Activated T-cell treated with anti-CD3 and anti-CD28 coated beads, Interleukin-2, amount 50 U/mL, for 24 hours (primary cell): ENCODE results near the gene ACOT4.
"Not testable (repeated sequence)": the region's sequence is repeated elsewhere in the genome, so short reads cannot be mapped to it uniquely, and the experiment has no call there.

Experiments
- DNase-seq: peaks from one replicate; pipeline ENCODE4 v3.0.0-alpha.2; 2020
- H3K27ac Mint-ChIP-seq: 2 replicates; pipeline ENCODE4 v1.8.0; 2020; ENCODE audit warnings: mild to moderate bottlenecking, mixed read lengths
- H3K27me3 Mint-ChIP-seq: 2 replicates; pipeline ENCODE4 v1.8.0; 2020; ENCODE audit warnings: mixed read lengths
- H3K36me3 Mint-ChIP-seq: 2 replicates; pipeline ENCODE4 v1.8.0; 2020; ENCODE audit warnings: low read depth, mixed read lengths
- H3K4me1 Mint-ChIP-seq: 2 replicates; pipeline ENCODE4 v1.8.0; 2020; ENCODE audit warnings: low read depth, mixed read lengths
- H3K4me3 Mint-ChIP-seq: 2 replicates; pipeline ENCODE4 v1.8.0; 2020; ENCODE audit warnings: mild to moderate bottlenecking, moderate library complexity, mixed read lengths
- H3K9me3 Mint-ChIP-seq: 2 replicates; pipeline ENCODE4 v1.8.0; 2020; ENCODE audit warnings: mixed read lengths

ACOT4 gene

GRCh38 chr14:73591690-73592449 is at the start of gene ACOT4:
Gene ACOT4 (plus strand): TSS chr14:73591873. CDS start chr14:73591960, 87 bp downstream.
- Mint-ChIP-seq H3K36me3 (no peaks in the 10 kb centered on the region), H3K27ac (no peak within 1 kb of the TSS), H3K4me3 (peak within 1 kb of the TSS; percentile 65), H3K4me1 (peaks cover 14% of the 10 kb centered on the region), H3K9me3 (peaks cover 6% of the 10 kb centered on the region), H3K27me3 (no peaks in the 10 kb centered on the region)
- peak; percentile 77 for DNase-seq

GRCh38 chr14:73542961-73543360 is 48.7 kb upstream of the ACOT4 start:
- DNase-seq, H3K27me3 Mint-ChIP-seq, H3K4me3 Mint-ChIP-seq, H3K4me1 Mint-ChIP-seq, H3K9me3 Mint-ChIP-seq, H3K36me3 Mint-ChIP-seq, H3K27ac Mint-ChIP-seq: not testable (repeated sequence)

- not testable (repeated sequence) for H3K4me1 Mint-ChIP-seq, H3K9me3 Mint-ChIP-seq
These were observed 46.3 kb upstream of the ACOT4 start for GRCh38 chr14:73545353-73545752.

GRCh38 chr14:73549097-73549496 is 42.6 kb upstream of the ACOT4 start:
- H3K27ac Mint-ChIP-seq, H3K4me3 Mint-ChIP-seq, H3K36me3 Mint-ChIP-seq, DNase-seq, H3K4me1 Mint-ChIP-seq, H3K9me3 Mint-ChIP-seq, H3K27me3 Mint-ChIP-seq: not testable (repeated sequence)

More at GRCh38 chr14:73545353-73545752, 46.3 kb upstream of the ACOT4 start:
- not testable (repeated sequence) for H3K27ac Mint-ChIP-seq, DNase-seq, H3K4me3 Mint-ChIP-seq, H3K27me3 Mint-ChIP-seq, H3K36me3 Mint-ChIP-seq

GRCh38 chr14:73549889-73550524 is 41.7 kb upstream of the ACOT4 start:
- not testable (repeated sequence) for H3K9me3 Mint-ChIP-seq, H3K4me3 Mint-ChIP-seq, H3K27ac Mint-ChIP-seq, DNase-seq, H3K27me3 Mint-ChIP-seq, H3K4me1 Mint-ChIP-seq, H3K36me3 Mint-ChIP-seq

GRCh38 chr14:73553845-73554244 is 37.8 kb upstream of the ACOT4 start:
- H3K27me3 Mint-ChIP-seq: no peaks in the 10 kb centered on the region
- peaks cover 2% of the 10 kb centered on the region for H3K9me3 Mint-ChIP-seq
- no peaks in the 10 kb centered on the region for H3K36me3 Mint-ChIP-seq
- no peaks in the 10 kb centered on the region for H3K4me1 Mint-ChIP-seq
- no peak for DNase-seq
- H3K4me3 Mint-ChIP-seq: no peak overlapping the region
- H3K27ac Mint-ChIP-seq: no peak overlapping the region

- H3K4me3 Mint-ChIP-seq, H3K27ac Mint-ChIP-seq, DNase-seq, H3K9me3 Mint-ChIP-seq, H3K27me3 Mint-ChIP-seq, H3K36me3 Mint-ChIP-seq, H3K4me1 Mint-ChIP-seq: not testable (repeated sequence)
These were observed 34.5 kb upstream of the ACOT4 start for GRCh38 chr14:73557201-73557600.

GRCh38 chr14:73558238-73558637 is 33.4 kb upstream of the ACOT4 start:
- peaks cover 13% of the 10 kb centered on the region for H3K36me3 Mint-ChIP-seq
- not testable (repeated sequence) for H3K9me3 Mint-ChIP-seq, H3K4me3 Mint-ChIP-seq, DNase-seq, H3K27ac Mint-ChIP-seq, H3K27me3 Mint-ChIP-seq, H3K4me1 Mint-ChIP-seq

- Mint-ChIP-seq H3K36me3 (peaks cover 44% of the 10 kb centered on the region), H3K4me1 (peaks cover 22% of the 10 kb centered on the region)
- H3K4me3 Mint-ChIP-seq, DNase-seq, H3K27me3 Mint-ChIP-seq, H3K9me3 Mint-ChIP-seq, H3K27ac Mint-ChIP-seq: not testable (repeated sequence)
These were observed 29.4 kb upstream of the ACOT4 start for GRCh38 chr14:73562256-73562655.

GRCh38 chr14:73562696-73563095 is 29.0 kb upstream of the ACOT4 start:
- Mint-ChIP-seq H3K4me1 (peaks cover 26% of the 10 kb centered on the region), H3K36me3 (peaks cover 49% of the 10 kb centered on the region)
- H3K4me3 Mint-ChIP-seq, H3K9me3 Mint-ChIP-seq, DNase-seq, H3K27me3 Mint-ChIP-seq, H3K27ac Mint-ChIP-seq: not testable (repeated sequence)

GRCh38 chr14:73566431-73566830 is 25.2 kb upstream of the ACOT4 start:
- peaks cover 63% of the 10 kb centered on the region for H3K36me3 Mint-ChIP-seq
- H3K27me3 Mint-ChIP-seq, H3K9me3 Mint-ChIP-seq, H3K27ac Mint-ChIP-seq, DNase-seq: not testable (repeated sequence)
- peaks cover 48% of the 10 kb centered on the region for H3K4me1 Mint-ChIP-seq
- H3K4me3 Mint-ChIP-seq: peak overlapping the region; percentile 90

- peaks cover 63% of the 10 kb centered on the region for H3K36me3 Mint-ChIP-seq
- H3K4me1 Mint-ChIP-seq: peaks cover 48% of the 10 kb centered on the region
- H3K27me3 Mint-ChIP-seq, DNase-seq, H3K9me3 Mint-ChIP-seq: not testable (repeated sequence)
- H3K27ac Mint-ChIP-seq: peak overlapping the region; percentile 98
- peak overlapping the region; percentile 90 for H3K4me3 Mint-ChIP-seq
These were observed 24.7 kb upstream of the ACOT4 start for GRCh38 chr14:73566935-73567334.

- H3K27me3 Mint-ChIP-seq: no peaks in the 10 kb centered on the region
- H3K9me3 Mint-ChIP-seq: peaks cover 4% of the 10 kb centered on the region
- peak overlapping the region; percentile 98 for H3K27ac Mint-ChIP-seq
- DNase-seq: no peak
- peaks cover 59% of the 10 kb centered on the region for H3K36me3 Mint-ChIP-seq
- peaks cover 48% of the 10 kb centered on the region for H3K4me1 Mint-ChIP-seq
- H3K4me3 Mint-ChIP-seq: peak overlapping the region; percentile 90
These were observed 24.3 kb upstream of the ACOT4 start for GRCh38 chr14:73567358-73567757.

- Mint-ChIP-seq H3K4me1 (peaks cover 51% of the 10 kb centered on the region), H3K9me3 (no peaks in the 10 kb centered on the region), H3K4me3 (peak overlapping the region; percentile 90), H3K27me3 (no peaks in the 10 kb centered on the region), H3K27ac (peak overlapping the region; percentile 98), H3K36me3 (peaks cover 54% of the 10 kb centered on the region)
- no peak for DNase-seq
These were observed 23.5 kb upstream of the ACOT4 start for GRCh38 chr14:73567951-73568885.

- H3K27me3 Mint-ChIP-seq, DNase-seq, H3K9me3 Mint-ChIP-seq: not testable (repeated sequence)
- peaks cover 55% of the 10 kb centered on the region for H3K4me1 Mint-ChIP-seq
- peak overlapping the region; percentile 98 for H3K27ac Mint-ChIP-seq
- H3K4me3 Mint-ChIP-seq: peak overlapping the region; percentile 90
- H3K36me3 Mint-ChIP-seq: peaks cover 57% of the 10 kb centered on the region
These were observed 22.8 kb upstream of the ACOT4 start for GRCh38 chr14:73568886-73569184.
